22Rv1 (cell line): ENCODE measurements around the gene CEP120.

Source experiments
- ZFX ChIP-seq: fragments of 450-650 bp; IDR thresholded peaks from 2 replicates; pipeline ENCODE4 v1.6.1; 2017; ENCODE audit warnings: antibody characterized with exemption, borderline replicate concordance
- TF ChIP-seq, protein P1 (sequence below): fragments of 450-650 bp; IDR thresholded peaks from 2 replicates; pipeline ENCODE4 v1.5.1; 2017; ENCODE audit warnings: mild to moderate bottlenecking

DNA sequence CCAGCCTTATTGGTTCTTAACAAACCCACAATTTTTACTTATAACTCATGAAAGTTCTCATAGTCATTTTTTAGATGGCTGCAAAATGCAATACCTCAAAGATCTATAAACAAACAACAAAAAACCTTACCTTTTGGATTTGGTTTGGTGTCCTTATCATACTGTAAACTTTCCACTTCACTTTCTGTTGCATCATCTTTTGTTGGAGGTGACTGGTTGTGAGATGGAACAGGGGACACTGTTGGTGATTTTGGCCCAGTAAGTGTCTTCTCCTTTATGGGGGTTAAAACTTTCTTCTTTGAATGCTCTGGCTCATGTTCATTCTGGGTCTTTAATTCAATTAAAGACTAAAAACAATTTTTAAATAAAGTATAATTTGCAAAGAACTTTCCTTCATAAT is 33.4 kb downstream of the CEP120 start:
- TF ChIP-seq, protein P1, sequence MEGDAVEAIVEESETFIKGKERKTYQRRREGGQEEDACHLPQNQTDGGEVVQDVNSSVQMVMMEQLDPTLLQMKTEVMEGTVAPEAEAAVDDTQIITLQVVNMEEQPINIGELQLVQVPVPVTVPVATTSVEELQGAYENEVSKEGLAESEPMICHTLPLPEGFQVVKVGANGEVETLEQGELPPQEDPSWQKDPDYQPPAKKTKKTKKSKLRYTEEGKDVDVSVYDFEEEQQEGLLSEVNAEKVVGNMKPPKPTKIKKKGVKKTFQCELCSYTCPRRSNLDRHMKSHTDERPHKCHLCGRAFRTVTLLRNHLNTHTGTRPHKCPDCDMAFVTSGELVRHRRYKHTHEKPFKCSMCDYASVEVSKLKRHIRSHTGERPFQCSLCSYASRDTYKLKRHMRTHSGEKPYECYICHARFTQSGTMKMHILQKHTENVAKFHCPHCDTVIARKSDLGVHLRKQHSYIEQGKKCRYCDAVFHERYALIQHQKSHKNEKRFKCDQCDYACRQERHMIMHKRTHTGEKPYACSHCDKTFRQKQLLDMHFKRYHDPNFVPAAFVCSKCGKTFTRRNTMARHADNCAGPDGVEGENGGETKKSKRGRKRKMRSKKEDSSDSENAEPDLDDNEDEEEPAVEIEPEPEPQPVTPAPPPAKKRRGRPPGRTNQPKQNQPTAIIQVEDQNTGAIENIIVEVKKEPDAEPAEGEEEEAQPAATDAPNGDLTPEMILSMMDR = no peak
- TF ChIP-seq ZFX = no peak
